A673 (cell line): ENCODE measurements around the gene CSRP1. TPM values are rescaled to one million over a fixed set of nuclear protein-coding genes. Genes with fewer than 3 reads are reported as not detected.

Experiments
- BruUV-seq: library from RNA; stranded (reverse); fragments of 400-500 nt; replicated peaks from 2 replicates; lab custom pipeline; 2021; lab: Mats Ljungman, UMichigan
- CTCF ChIA-PET: fragments of 300-600 bp; sonication (Branson Sonifier 250); formaldehyde crosslinking; loops from one replicate; lab custom pipeline; 2022; ENCODE audit warnings: antibody characterized with exemption; lab: Charles Lee
- POLR2A ChIA-PET: fragments of 300-600 bp; sonication (Branson Sonifier 250); formaldehyde crosslinking; loops from one replicate; lab custom pipeline; 2022; ENCODE audit warnings: antibody characterized with exemption; ENCODE audit not compliant: low non-redundant PET; lab: Charles Lee
- DNase-seq: peaks from one replicate; pipeline ENCODE4 v3.0.0-alpha.2; 2015; ENCODE audit warnings: low spot score
- H3K27ac ChIP-seq: fragments of 200-600 bp; sonication (generic); 2 replicates; pipeline ENCODE4 v1.5.1; 2016; ENCODE audit warnings: mixed run types, low read depth, mild to moderate bottlenecking, mixed read lengths, antibody characterized with exemption, low read length; ENCODE audit not compliant: poor library complexity, severe bottlenecking
- H3K27me3 ChIP-seq: fragments of 200-600 bp; sonication (generic); replicated peaks from 2 replicates; pipeline ENCODE4 v1.6.1; 2017; ENCODE audit warnings: mixed run types, low read depth, mild to moderate bottlenecking, mixed read lengths, antibody characterized with exemption, low read length; ENCODE audit not compliant: insufficient read depth, poor library complexity
- H3K36me3 ChIP-seq: fragments of 200-600 bp; sonication (generic); 2 replicates; pipeline ENCODE4 v1.6.1; 2016; ENCODE audit warnings: mixed run types, mild to moderate bottlenecking, mixed read lengths, antibody characterized with exemption, low read length; ENCODE audit not compliant: insufficient read depth, poor library complexity, severe bottlenecking
- H3K4me1 ChIP-seq: fragments of 200-600 bp; sonication (generic); 2 replicates; pipeline ENCODE4 v1.6.1; 2017; ENCODE audit warnings: mixed run types, mild to moderate bottlenecking, mixed read lengths, antibody characterized with exemption, low read length; ENCODE audit not compliant: insufficient read depth, poor library complexity, severe bottlenecking
- H3K4me3 ChIP-seq: fragments of 200-600 bp; sonication (generic); 2 replicates; pipeline ENCODE4 v1.5.1; 2016; ENCODE audit warnings: low read depth, mixed run types, mild to moderate bottlenecking, mixed read lengths, low read length; ENCODE audit not compliant: poor library complexity, severe bottlenecking
- H3K9me3 ChIP-seq: fragments of 200-600 bp; sonication (generic); 2 replicates; pipeline ENCODE4 v1.6.1; 2016; ENCODE audit warnings: mixed run types, low read depth, mild to moderate bottlenecking, mixed read lengths, antibody characterized with exemption, low read length; ENCODE audit not compliant: poor library complexity, severe bottlenecking
- CTCF ChIP-seq: fragments of 300-800, 200-600 bp; sonication (generic); conservative IDR thresholded peaks from 2 replicates; pipeline ENCODE4 v1.5.1; 2017; ENCODE audit warnings: low read depth, mild to moderate bottlenecking, antibody characterized with exemption, low read length, moderate library complexity, mixed read lengths
- EZH2 ChIP-seq: fragments of 200-600 bp; sonication (generic); IDR thresholded peaks from 2 replicates; pipeline ENCODE4 v1.6.1; 2017; ENCODE audit warnings: borderline replicate concordance, low read depth, mild to moderate bottlenecking, mixed read lengths, antibody characterized with exemption, low read length; ENCODE audit not compliant: poor library complexity, severe bottlenecking
- intact Hi-C: fragments of 100-400 bp; cut with micrococcal nuclease; formaldehyde crosslinking; loops from one replicate; pipeline ENCODE4 v1.10.0; 2022; ENCODE audit not compliant: unreplicated experiment
- total RNA-seq: library from RNA; stranded (reverse); gene quantifications from 2 replicates; pipeline ENCODE4 v1.2.3, GENCODE V29; 2021

CSRP1 gene
- total RNA-seq, 1 experiment from 2014 or later: 517 TPM

- peaks cover 19% of the 10 kb centered on the region for H3K4me1 ChIP-seq
- ChIA-PET CTCF (no interaction called here), POLR2A (no interaction called here)
- TF ChIP-seq CTCF (no peak), EZH2 (no peak)
- no peak overlapping the region for H3K4me3 ChIP-seq
- no TSS peak for BruUV-seq
- H3K27me3 ChIP-seq: no peaks in the 10 kb centered on the region
- no peak for DNase-seq
- no peaks in the 10 kb centered on the region for H3K36me3 ChIP-seq
- H3K27ac ChIP-seq: peak overlapping the region; percentile 1
- H3K9me3 ChIP-seq: no peaks in the 10 kb centered on the region
- intact Hi-C loops: no loop called here
These were observed 47.3 kb upstream of the CSRP1 start for GRCh38 chr1:201554190-201554600.

GRCh38 chr1:201553496-201554189 is 46.7 kb upstream of the CSRP1 start:
- intact Hi-C loops: no loop called here
- no peaks in the 10 kb centered on the region for H3K27me3 ChIP-seq
- no peaks in the 10 kb centered on the region for H3K9me3 ChIP-seq
- no TSS peak for BruUV-seq
- ChIA-PET POLR2A (no interaction called here), CTCF (no interaction called here)
- no peak for TF ChIP-seq EZH2
- H3K4me1 ChIP-seq: peaks cover 17% of the 10 kb centered on the region
- peak overlapping the region; percentile 1 for H3K27ac ChIP-seq
- no peak overlapping the region for H3K4me3 ChIP-seq
- no peaks in the 10 kb centered on the region for H3K36me3 ChIP-seq
- DNase-seq: no peak

GRCh38 chr1:201552941-201553351 is 46.0 kb upstream of the CSRP1 start:
- H3K27me3 ChIP-seq: no peaks in the 10 kb centered on the region
- no peaks in the 10 kb centered on the region for H3K9me3 ChIP-seq
- POLR2A ChIA-PET: no interaction called here
- no peak overlapping the region for H3K4me3 ChIP-seq
- H3K4me1 ChIP-seq: peaks cover 16% of the 10 kb centered on the region
- DNase-seq: no peak
- CTCF ChIA-PET: no interaction called here
- no TSS peak for BruUV-seq
- no peak overlapping the region for H3K27ac ChIP-seq
- H3K36me3 ChIP-seq: no peaks in the 10 kb centered on the region
- intact Hi-C loops: no loop called here
- TF ChIP-seq CTCF: no peak
- no peak for TF ChIP-seq EZH2
